Activated CD4-positive, CD25-positive, alpha-beta regulatory T cell treated with anti-CD3 and anti-CD28 coated beads, Interleukin-2, amount 50 U/mL, for 24 hours (primary cell): ENCODE data around the gene WAPL.

ENCODE experiments used
- ATAC-seq, 2 donors: fragments of 150-1000 bp; cut with Tn5 transposase; one replicate each; pipeline ENCODE4 v1.10.0; 2021; ENCODE audit warnings: mild to moderate bottlenecking in 1 of 2, moderate library complexity in 1 of 2

The WAPL gene

DNA sequence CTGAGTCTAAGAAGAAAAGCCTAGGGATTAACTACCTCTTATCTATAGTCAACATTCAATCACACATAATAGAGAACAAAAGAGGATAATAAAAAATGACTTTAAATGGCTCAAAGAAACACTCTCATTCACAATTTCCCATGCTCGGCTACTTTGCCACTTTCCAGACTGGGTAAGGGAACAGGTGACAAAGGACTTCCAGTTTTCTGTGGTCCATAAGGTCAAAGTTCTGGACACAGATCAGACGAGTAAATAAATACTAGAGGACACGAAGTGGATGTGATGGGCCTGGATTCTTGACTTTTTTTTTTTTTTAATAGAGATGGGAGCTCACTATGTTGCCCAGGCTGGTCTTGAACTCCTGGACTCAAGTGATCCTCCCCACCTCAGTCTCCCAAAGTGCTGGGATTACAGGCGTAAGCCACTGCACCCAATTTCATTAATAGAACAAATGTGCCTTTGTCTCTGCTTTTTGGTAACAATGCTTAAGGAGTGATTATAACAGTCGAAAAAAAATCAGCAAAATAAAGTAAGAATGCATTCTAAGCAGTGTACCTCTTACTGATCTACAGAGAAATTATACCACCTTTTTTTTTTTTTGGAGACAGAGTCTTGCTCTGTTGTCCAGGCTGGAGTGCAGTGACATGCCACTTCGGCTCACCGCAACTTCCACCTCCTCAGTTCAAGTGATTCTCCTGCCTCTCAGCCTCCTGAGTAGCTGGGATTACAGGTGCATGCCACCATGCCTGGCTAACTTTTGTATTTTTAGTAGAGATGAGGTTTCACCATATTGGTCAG, 70.6 kb downstream of the WAPL start:
- no peak for ATAC-seq

- ATAC-seq, result no peak
These were observed 71.5 kb downstream of the WAPL start for GRCh38 chr10:86449926-86450558.

- no peak for ATAC-seq
These were observed 74.2 kb downstream of the WAPL start for GRCh38 chr10:86447432-86447831.

DNA sequence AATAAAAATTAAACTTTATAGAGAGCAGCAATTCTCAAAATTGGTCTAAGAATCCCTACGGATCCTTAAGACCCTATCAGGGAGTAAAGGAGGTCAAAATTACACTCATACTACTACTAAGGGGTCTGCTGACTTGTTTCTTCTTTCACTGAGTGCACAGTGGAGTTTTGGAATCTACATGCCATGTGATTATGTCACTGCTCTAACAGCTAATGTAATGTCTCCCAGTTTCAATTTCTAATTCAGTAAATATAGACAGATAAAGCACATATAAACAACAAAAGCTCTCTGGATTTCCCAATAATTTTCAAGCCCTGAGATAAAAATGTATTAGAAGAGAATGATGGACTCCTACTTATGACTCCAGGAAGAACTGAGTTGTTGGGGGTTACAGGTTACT, 74.6 kb downstream of the WAPL start:
- peak; percentile 53 to 71 for ATAC-seq

GRCh38 chr10:86446440-86446839, 75.2 kb downstream of the WAPL start:
- ATAC-seq, result peak; percentile 70 to 79

- ATAC-seq, result no peak
These were observed 77.7 kb downstream of the WAPL start for GRCh38 chr10:86443936-86444335.

- ATAC-seq, result no peak
These were observed 78.5 kb downstream of the WAPL start for GRCh38 chr10:86443069-86443468.

GRCh38 chr10:86440874-86441843, 80.4 kb downstream of the WAPL start:
- peak; percentile 56 to 59 for ATAC-seq

DNA sequence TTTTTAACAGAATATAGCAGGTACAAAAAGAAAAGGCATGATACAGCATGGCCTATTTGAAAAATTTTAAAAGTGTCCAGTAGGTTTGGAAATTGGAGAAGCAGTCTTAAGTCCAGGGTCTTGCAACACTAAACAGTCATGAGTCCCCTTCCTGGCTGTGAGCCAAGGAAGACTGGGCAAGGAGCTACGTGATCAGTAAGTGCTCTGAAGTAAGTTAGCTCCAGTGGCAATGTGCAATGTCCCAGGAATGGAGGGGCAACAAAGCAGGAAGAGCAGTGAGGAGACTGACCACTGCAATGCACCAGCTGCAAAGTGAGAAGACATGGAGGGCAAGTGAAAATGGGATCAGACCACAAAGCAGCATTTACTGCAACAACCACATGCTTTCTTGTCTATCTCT, 82.0 kb downstream of the WAPL start:
- no peak for ATAC-seq

DNA sequence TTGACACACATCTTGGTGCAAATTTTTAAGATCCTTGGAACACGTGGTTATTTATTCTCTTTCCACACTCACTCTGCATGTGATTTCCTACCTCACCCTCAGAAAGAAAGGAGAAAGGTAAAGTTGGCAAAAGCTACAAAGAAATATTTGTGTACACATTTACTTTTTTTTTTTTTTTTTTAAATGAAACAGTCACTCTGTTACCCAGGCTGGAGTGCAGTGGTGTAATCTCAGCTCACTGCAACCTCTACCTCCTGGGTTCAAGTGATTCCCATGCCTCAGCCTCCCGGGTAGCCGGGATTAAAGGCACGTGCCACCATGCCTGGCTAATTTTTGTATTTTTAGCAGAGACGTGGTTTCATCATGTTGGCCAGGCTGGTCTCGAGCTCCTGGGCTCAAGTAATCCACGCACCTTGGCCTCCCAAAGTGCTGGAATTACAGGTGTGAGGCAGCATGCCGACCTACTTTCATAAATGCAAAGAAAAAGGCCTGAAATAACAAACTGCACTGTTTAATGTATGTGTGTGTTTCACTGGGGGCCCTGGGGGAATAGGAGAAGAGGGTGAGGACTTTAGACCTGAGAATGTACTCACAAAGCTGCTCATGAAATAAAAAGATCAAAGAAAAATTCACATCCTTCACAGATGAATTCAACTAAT, 83.4 kb downstream of the WAPL start:
- no peak for ATAC-seq

- ATAC-seq, result no peak
These were observed 84.1 kb downstream of the WAPL start for GRCh38 chr10:86437447-86437846.

GRCh38 chr10:86436963-86437362, 84.6 kb downstream of the WAPL start:
- no peak for ATAC-seq

DNA sequence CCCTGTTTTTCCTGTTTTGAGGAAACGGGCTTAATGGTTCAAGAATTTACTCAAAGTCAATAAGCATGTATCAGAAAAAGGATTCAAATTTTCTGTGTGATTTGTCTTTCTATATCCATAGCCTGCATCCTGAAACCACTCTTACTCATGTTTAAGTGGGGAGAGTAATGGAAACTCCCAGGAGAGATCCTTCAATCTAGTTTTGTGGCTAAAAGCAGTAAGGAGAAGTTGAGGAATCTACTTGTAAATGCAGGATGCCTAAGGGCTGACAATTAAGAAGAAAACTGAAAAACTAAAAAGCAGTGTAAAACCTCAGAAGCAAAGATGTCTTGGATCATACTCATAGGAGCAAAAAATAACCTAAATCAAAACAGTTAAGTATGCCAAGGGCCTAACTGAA, 86.9 kb downstream of the WAPL start:
- no peak for ATAC-seq

- no peak for ATAC-seq
These were observed 97.9 kb downstream of the WAPL start for GRCh38 chr10:86423739-86424138.

- peak; percentile 59 to 71 for ATAC-seq
These were observed 102.5 kb downstream of the WAPL start for GRCh38 chr10:86419101-86419500.

DNA sequence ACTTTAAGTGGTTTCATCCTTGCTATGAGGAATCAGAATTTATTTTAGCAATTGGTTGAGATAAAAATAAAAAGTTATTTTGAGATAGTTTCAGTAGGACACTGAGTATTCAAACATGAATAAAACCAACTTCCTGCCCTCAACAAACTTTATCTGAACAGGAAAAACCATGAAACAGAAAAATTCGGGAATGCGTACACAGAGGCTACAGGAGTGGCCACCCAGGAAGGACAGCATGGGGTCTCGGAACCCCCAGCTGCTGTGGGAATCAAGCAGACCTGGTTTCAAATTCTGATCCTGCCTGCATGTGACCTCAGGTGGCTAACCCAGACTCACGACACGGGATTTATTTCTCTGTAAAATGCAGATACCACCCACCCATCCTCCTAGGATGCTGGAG, 106.0 kb downstream of the WAPL start:
- ATAC-seq, result no peak

DNA sequence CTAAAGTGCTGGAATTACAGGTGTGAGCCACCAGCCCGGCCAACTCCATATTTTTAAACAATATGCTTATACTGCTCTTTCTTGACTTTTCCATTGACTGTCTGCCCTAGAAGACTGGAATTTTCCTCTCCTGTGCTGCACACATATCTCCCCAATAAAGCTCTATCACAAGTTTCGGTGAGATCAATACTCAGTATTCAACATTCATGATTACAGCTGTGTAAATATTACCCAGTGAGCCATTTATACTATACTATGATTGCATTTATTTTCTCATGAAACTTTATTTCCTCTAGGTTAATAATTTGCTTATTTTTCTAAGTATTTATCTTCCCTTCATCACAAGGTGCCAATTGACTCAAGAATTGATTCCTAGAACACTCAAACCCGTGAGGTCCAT, 106.5 kb downstream of the WAPL start:
- ATAC-seq, result no peak

DNA sequence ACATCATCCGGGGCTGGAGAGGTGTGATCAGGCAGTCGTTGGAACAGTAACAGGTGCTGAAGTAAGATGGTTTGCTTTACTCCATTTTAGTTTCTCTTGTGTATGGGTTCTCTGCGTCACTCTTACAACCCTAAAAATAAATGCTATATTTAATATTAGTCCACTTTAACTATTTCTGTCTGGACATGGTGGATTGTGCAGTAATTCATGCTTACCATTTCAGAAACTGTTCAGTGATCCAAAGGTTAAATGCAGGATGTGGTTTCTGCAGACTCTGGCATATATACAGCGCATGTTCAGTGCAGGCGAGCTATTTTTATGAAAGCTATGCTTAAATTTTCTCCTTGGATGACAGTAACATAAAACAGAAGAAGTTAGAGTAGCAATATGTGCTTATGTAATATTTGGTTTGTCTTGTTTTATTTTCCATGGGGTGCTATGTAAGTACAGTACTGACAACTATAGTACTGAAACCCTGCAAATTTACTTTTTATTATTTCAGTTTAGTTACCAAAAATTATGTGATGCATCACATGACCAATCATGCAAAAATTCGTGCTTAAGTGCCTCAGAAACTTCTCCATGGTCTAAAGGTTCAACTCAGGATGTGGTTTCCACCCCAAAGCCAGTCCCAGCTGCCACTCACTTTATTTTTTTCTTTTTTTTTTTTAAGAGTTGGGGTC, 108.4 kb downstream of the WAPL start:
- peak; percentile 58 to 63 for ATAC-seq

DNA sequence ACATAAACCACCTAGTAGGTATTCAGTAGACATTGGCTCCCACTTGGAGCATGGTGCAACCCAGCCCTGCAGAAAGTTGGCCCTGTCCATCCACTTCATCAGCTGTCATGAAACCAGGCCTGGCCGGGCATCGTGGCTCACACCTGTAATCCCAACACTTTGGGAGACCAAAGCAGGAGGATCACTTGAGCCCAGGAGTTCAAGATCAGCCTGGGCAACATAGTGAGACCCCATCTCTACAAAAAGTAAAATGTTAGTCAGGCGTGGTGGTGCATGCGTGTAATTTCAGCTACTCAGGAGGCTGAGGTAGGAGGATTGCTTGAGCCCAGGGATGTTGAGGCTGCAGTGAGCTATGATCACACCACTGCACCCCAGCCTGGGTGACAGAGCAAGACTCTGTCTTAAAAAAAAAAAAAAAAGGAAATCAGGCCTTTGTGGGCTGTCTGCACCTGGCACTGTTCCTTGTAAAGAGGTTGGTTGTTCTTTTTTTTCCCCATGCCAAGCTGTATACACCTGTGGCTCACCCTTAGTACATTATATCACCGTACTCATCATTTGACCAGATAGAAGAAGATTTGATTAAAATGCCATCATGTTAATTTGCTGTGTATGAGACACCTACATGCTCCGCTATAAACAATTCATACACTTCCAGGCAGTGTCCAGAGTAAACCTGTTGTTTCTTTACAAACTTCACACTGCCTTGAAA, 109.6 kb downstream of the WAPL start:
- no peak for ATAC-seq

- peak; percentile 74 to 78 for ATAC-seq
These were observed 110.2 kb downstream of the WAPL start for GRCh38 chr10:86411281-86411841.

- ATAC-seq, result no peak
These were observed 111.0 kb downstream of the WAPL start for GRCh38 chr10:86410542-86411124.
